ENCODE results near the gene VARS1.
A peak's percentile ranks its signal among the peaks of the same experiment; 100 is the strongest.

The VARS1 gene

DNA sequence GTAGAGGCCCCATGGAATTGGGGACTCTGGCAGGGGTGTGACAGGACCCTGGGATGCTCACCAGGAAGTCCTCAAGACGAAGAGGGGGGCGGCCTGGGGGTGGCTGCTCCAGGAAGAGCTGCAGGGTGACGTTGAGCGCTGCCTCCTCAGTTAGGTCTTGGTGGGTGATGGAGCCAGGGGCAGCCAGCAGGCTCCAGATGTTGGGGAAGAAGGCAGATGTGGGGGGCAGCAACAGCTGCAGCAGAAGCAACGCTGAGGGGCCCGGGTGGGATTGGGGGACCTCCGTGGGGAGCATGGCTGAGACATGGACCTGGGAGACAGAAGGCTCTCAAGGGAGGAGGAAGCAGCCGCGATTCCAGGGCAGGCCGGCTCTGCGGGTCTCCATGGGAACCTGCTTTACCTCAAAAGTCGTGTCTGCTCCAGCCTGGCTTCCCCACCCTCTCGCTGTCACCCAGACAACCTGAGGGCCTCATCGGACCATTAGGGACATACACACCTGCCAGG, 19.0 kb downstream of the VARS1 start:
- TF ChIP-seq, protein P1, sequence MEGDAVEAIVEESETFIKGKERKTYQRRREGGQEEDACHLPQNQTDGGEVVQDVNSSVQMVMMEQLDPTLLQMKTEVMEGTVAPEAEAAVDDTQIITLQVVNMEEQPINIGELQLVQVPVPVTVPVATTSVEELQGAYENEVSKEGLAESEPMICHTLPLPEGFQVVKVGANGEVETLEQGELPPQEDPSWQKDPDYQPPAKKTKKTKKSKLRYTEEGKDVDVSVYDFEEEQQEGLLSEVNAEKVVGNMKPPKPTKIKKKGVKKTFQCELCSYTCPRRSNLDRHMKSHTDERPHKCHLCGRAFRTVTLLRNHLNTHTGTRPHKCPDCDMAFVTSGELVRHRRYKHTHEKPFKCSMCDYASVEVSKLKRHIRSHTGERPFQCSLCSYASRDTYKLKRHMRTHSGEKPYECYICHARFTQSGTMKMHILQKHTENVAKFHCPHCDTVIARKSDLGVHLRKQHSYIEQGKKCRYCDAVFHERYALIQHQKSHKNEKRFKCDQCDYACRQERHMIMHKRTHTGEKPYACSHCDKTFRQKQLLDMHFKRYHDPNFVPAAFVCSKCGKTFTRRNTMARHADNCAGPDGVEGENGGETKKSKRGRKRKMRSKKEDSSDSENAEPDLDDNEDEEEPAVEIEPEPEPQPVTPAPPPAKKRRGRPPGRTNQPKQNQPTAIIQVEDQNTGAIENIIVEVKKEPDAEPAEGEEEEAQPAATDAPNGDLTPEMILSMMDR (IDR thresholded peaks at IDR 0.05), result no peak

DNA sequence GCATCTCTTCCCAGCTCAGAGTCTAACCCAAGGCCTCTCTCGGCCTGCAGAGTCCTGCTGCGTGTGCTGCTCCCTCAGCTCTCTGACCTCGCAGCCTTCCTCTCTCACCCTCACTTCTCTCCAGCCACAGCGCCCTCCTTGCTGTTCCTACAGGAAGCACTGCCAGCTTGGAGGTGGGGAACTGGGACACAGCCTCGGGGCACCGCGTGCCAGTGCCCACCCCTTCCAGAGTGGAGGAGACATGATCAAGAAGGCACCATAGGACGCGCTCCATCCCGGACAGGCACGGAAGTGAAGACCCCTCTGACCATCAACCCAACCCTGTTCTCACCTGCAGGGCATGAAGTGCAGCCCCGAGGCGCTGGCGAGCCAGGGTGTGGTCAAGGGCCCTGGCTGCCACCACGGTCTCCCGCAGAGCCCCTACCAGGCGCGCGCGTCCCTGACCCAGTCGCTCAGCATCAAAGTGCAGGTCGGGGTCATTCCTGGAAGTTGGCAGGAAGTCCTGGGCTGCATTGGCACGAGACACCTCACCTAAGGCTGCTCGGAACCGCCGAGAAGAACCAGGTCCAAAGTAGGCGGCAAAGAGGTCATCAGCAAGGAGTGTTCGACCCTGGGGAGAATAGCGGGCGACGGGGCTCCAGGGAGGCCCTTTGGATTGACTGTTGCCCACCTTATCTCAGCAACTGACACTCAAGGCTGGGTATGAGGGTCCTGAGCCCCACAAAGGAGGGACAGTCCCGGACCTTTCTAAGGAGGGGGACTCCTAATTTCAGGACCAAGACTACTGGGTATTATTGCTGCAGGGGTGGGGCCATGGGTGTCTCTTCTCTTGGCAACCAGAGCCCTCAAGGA, 19.7 kb downstream of the VARS1 start:
- TF ChIP-seq, protein P1 (IDR thresholded peaks at IDR 0.05), result no peak

DNA sequence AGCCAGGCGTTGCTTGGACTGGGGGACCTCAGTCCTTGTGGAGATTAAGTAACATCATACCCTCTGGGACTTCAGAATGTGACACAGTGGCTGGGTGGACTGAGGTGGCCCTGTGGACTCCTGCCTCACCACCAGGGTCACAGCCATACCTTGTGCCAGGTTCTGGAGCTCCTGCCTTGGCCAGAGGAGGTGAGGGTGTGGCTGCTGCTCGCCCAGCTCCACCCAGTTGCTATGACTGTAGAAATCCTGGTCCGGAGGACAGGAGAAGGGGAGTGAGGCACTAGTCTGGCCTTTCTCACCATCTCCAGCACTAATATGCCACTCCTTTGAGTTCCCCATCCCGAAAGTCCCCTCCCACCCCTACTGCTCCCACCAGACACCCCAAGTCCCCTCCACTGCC, 20.4 kb downstream of the VARS1 start:
- TF ChIP-seq, protein P1 (IDR thresholded peaks at IDR 0.05), result no peak

DNA sequence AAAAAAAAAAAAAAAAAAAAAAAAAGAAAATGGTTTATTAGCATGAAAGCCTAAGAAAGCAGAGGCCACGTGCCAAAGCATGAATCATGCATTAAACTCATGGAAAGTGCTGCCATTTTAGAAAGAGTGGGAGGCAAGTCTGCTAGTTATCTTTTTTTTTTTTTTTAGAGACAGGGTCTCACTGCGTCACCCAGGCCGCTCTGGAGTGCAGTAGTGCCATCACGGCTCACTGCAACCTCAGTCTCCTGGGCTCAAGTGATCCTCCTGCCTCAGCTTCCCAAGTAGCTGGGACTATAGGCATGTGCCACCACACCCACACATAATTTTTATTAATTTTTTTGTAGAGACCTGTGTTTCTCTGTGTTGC, 23.6 kb downstream of the VARS1 start:
- TF ChIP-seq, protein P1 (IDR thresholded peaks at IDR 0.05), result no peak

DNA sequence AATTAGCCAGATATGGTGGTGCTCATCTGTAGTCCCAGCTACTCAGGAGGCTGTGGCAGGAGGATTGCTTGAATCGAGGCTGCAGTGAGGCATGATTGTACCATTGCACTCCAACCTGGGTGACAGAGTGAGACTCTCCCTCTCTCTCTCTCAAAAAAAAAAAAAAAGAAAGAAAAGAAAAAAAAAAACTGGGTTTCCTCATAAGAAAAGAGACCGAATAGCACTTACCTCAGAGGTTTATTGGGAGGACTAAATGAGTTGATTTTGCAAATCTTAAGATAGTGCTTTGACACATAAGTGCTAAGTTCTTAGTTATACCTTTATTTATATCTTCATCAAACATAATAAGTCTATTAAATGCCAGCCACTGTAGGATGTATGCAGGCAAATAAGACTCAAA, 24.7 kb downstream of the VARS1 start:
- TF ChIP-seq, protein P1 (IDR thresholded peaks at IDR 0.05), result no peak

DNA sequence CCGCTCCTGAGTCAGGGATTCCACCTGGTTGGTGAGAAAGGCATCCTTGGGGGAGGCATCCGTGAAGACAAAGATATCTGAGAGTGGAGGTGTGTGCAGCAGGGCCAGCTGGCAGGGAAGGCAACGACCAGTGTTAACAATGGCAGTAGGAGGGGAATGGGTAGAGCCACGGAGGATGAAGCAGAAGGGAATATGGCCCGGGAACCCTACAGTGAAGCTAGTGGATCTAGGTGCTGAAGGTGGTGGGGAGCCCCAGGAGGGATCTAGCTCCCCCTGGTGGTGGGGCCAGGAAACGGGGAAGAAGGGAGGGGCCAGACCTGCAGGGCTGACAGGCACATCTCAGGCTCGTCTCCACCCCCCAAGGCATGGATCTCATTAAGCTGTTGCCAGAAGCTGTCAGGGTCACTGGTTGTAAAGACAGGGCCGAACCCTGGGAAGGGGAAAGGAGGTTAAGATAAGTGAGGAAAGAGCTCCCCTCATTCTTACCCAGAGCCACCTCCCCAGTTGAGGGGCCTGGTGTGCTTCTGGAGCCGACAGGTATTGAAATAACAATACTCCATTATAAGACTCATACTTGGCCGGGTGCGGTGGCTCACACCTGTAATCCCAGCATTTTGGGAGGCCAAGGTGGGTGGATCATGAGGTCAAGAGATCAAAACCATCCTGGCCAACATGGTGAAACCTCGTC, 25.7 kb downstream of the VARS1 start:
- TF ChIP-seq, protein P1 (IDR thresholded peaks at IDR 0.05), result peak; percentile 80

DNA sequence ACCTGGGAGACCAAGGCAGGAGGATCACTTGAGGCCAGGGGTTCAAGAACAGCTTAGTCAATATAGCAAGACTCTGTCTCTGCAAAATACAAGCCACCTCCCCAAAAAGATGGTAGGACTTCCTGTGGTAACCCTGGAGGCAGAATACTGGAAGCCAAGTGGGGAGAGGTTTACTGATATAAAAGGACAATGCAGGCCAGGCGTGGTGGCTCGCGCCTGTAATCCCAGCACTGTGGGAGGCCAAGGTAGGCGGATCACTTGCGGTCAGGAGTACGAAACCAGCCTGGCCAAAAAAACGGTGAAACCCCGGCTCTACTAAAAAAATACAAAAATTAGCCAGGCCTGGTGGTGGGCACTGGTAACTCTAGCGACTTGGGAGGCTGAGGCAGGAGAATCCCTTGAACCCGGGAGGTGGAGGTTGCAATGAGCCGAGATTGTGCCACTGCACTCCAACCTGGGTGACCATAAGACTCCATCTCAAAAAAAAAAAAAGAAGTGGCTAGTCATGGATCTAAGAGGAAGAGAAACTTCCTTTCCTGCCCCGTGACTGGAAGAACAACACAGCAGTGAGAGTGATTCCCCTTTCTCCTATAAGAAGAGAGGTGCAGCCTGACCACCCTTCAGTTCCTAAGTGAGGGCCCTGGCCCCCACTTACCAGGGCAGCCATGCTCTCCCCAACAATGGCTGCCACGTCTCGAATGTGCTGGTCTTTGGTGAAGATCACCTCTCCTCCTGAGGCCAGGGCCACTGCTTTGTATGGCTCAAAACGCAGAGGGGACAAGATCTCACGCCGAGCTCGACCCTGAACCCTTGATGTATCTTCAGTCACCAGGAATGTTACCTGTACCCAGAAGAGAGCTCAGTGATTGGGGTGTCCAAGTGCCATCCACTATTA, 26.9 kb downstream of the VARS1 start:
- TF ChIP-seq, protein P1 (IDR thresholded peaks at IDR 0.05), result no peak

Data from LNCAP (cell line).